ENCODE data around the gene TMEM30A. TPM values are rescaled to one million over a fixed set of nuclear protein-coding genes. Genes with fewer than 3 reads are reported as not detected.

TMEM30A gene
- total and polyA plus RNA-seq, 2 of the 13 experiments (the other 11 are each of a cell fraction or from before 2014, with no cell fraction given) = 17.6 to 54.4 TPM

DNA sequence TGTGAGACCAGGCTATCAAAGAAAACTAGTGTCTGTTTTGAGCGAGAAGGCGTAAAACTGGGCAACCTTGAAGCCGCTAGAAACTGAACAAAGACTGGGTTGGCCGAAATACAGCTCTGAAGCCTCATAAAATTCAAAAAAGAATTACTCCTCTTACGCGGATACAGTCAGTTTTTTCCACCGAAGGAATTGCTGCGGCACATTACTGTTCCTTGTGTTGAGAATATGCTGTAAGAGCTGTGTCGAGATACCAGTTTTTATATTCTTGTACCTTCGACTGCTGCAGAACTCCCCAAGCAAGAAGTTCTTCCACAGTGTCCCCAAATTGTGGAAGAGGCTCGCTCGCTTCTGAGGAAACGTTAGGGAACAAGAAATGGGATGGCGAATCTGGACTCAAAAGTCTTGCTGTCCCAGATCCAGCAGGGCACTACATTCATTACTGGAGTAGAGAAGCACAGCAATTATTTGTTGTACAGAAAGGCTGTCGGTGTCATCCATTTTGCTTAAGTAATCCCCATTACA lies 40.5 kb downstream of the TMEM30A start (continued):
- no peak for TF ChIP-seq ZNF878 (CRISPR knock-in tag; IDR thresholded peaks at IDR 0.05)
- no peak; the same call in 1 of the 2 replicates for TF ChIP-seq ZSCAN25 (CRISPR knock-in tag; IDR thresholded peaks at IDR 0.05)
- TF ChIP-seq RBM39 (IDR thresholded peaks at IDR 0.05; ENCODE audit: low read depth, low read length, poor library complexity, severe bottlenecking) = no peak
- peak; percentile 5; the same call in 1 of the 2 replicates for TF ChIP-seq ZNF274 (CRISPR knock-in tag; IDR thresholded peaks at IDR 0.05)
- TF ChIP-seq ZNF136 (CRISPR knock-in tag; IDR thresholded peaks at IDR 0.05; ENCODE audit: low read depth) = peak; percentile 46; the same call in 1 of the 2 replicates
- TF ChIP-seq ZFP36 (IDR thresholded peaks at IDR 0.05; ENCODE audit: borderline replicate concordance, low read depth, low read length, partially characterized antibody) = no peak
- TF ChIP-seq, protein P1, sequence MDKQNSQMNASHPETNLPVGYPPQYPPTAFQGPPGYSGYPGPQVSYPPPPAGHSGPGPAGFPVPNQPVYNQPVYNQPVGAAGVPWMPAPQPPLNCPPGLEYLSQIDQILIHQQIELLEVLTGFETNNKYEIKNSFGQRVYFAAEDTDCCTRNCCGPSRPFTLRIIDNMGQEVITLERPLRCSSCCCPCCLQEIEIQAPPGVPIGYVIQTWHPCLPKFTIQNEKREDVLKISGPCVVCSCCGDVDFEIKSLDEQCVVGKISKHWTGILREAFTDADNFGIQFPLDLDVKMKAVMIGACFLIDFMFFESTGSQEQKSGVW (CRISPR knock-in tag; IDR thresholded peaks at IDR 0.05; ENCODE audit: borderline replicate concordance) = no peak
- TF ChIP-seq, protein P2, sequence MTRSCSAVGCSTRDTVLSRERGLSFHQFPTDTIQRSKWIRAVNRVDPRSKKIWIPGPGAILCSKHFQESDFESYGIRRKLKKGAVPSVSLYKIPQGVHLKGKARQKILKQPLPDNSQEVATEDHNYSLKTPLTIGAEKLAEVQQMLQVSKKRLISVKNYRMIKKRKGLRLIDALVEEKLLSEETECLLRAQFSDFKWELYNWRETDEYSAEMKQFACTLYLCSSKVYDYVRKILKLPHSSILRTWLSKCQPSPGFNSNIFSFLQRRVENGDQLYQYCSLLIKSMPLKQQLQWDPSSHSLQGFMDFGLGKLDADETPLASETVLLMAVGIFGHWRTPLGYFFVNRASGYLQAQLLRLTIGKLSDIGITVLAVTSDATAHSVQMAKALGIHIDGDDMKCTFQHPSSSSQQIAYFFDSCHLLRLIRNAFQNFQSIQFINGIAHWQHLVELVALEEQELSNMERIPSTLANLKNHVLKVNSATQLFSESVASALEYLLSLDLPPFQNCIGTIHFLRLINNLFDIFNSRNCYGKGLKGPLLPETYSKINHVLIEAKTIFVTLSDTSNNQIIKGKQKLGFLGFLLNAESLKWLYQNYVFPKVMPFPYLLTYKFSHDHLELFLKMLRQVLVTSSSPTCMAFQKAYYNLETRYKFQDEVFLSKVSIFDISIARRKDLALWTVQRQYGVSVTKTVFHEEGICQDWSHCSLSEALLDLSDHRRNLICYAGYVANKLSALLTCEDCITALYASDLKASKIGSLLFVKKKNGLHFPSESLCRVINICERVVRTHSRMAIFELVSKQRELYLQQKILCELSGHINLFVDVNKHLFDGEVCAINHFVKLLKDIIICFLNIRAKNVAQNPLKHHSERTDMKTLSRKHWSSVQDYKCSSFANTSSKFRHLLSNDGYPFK (CRISPR knock-in tag; IDR thresholded peaks at IDR 0.05; ENCODE audit: borderline replicate concordance) = 0 out of 2 replicates have a peak, but pooled peaks have one; percentile 6
- no peak for TF ChIP-seq SOX13 (IDR thresholded peaks at IDR 0.05)
- TF ChIP-seq SOX13 (CRISPR knock-in tag; conservative IDR thresholded peaks at IDR 0.05 in 1 of 2, IDR thresholded peaks at IDR 0.05 in 1 of 2) = no peak
- TF ChIP-seq RORA (CRISPR knock-in tag; IDR thresholded peaks at IDR 0.05) = no peak
- TF ChIP-seq PHF5A (CRISPR knock-in tag; IDR thresholded peaks at IDR 0.05; ENCODE audit: low read depth, unreplicated experiment) = peak; percentile 2
- 0 out of 2 replicates have a peak, but pooled peaks have one; percentile 9 for TF ChIP-seq ZNF232 (CRISPR knock-in tag; IDR thresholded peaks at IDR 0.05; ENCODE audit: borderline replicate concordance)
- TF ChIP-seq, protein P3, sequence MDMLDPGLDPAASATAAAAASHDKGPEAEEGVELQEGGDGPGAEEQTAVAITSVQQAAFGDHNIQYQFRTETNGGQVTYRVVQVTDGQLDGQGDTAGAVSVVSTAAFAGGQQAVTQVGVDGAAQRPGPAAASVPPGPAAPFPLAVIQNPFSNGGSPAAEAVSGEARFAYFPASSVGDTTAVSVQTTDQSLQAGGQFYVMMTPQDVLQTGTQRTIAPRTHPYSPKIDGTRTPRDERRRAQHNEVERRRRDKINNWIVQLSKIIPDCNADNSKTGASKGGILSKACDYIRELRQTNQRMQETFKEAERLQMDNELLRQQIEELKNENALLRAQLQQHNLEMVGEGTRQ (IDR thresholded peaks at IDR 0.05; ENCODE audit: low read depth, low read length) = no peak
- TF ChIP-seq, protein P3 (CRISPR knock-in tag; IDR thresholded peaks at IDR 0.05; ENCODE audit: borderline replicate concordance) = peak; percentile 32; the same call in 1 of the 2 replicates
- no peak for TF ChIP-seq ZNF766 (CRISPR knock-in tag; IDR thresholded peaks at IDR 0.05; ENCODE audit: borderline replicate concordance)
- peak; percentile 5; the same call in 1 of the 2 replicates for TF ChIP-seq CREM (IDR thresholded peaks at IDR 0.05)
- no peak for TF ChIP-seq CREM (CRISPR knock-in tag; IDR thresholded peaks at IDR 0.05)
- 0 out of 2 replicates have a peak, but pooled peaks have one; percentile 10 for TF ChIP-seq ZNF747 (CRISPR knock-in tag; IDR thresholded peaks at IDR 0.05; ENCODE audit: borderline replicate concordance)
- TF ChIP-seq GLI4 (CRISPR knock-in tag; IDR thresholded peaks at IDR 0.05; ENCODE audit: borderline replicate concordance) = no peak
- TF ChIP-seq, protein P4, sequence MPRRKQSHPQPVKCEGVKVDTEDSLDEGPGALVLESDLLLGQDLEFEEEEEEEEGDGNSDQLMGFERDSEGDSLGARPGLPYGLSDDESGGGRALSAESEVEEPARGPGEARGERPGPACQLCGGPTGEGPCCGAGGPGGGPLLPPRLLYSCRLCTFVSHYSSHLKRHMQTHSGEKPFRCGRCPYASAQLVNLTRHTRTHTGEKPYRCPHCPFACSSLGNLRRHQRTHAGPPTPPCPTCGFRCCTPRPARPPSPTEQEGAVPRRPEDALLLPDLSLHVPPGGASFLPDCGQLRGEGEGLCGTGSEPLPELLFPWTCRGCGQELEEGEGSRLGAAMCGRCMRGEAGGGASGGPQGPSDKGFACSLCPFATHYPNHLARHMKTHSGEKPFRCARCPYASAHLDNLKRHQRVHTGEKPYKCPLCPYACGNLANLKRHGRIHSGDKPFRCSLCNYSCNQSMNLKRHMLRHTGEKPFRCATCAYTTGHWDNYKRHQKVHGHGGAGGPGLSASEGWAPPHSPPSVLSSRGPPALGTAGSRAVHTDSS (CRISPR knock-in tag; conservative IDR thresholded peaks at IDR 0.05) = no peak

Data from HepG2 (cell line).